Vagina (tissue), 2 donors: Measurements from ENCODE around the gene R3HDM4.

Experiments
- CTCF ChIP-seq, 3 experiments: fragments of 450-650 bp in 2 of 3; fragments of 200-600 bp in 1 of 3; sonication (generic) in 1 of 3; IDR thresholded peaks; one replicate each; pipeline ENCODE4 v1.5.1; 2017 to 2019; ENCODE audit warnings: antibody characterized with exemption in 3 of 3, mild to moderate bottlenecking in 2 of 3, moderate library complexity in 2 of 3
- POLR2A ChIP-seq, 2 donors: fragments of 450-650 bp; IDR thresholded peaks; one replicate each; pipeline ENCODE4 v1.6.1; 2017; ENCODE audit warnings: antibody characterized with exemption in 2 of 2, mild to moderate bottlenecking in 2 of 2, moderate library complexity in 2 of 2
- POLR2AphosphoS5 ChIP-seq, 2 donors: sonication (generic); formaldehyde crosslinking; IDR thresholded peaks; one replicate each; pipeline ENCODE4 v1.9.0; 2017; ENCODE audit warnings: antibody characterized with exemption in 2 of 2, mild to moderate bottlenecking in 2 of 2, low read depth in 1 of 2; ENCODE audit not compliant: insufficient read depth in 1 of 2

- TF ChIP-seq POLR2A (IDR thresholded peaks at IDR 0.05) (no peak), CTCF (IDR thresholded peaks at IDR 0.05) (no peak), POLR2AphosphoS5 (IDR thresholded peaks at IDR 0.05; ENCODE audit: insufficient read depth in 1 of 2, low read depth in 1 of 2) (no peak)
These were observed 11.6 kb downstream of the R3HDM4 start for GRCh38 chr19:901216-902092.
